ENCODE measurements around the gene JAG2. TPM values are rescaled to one million over a fixed set of nuclear protein-coding genes. Genes with fewer than 3 reads are reported as not detected.

JAG2 gene
- total RNA-seq = 52.0 TPM in 2 replicates

DNA sequence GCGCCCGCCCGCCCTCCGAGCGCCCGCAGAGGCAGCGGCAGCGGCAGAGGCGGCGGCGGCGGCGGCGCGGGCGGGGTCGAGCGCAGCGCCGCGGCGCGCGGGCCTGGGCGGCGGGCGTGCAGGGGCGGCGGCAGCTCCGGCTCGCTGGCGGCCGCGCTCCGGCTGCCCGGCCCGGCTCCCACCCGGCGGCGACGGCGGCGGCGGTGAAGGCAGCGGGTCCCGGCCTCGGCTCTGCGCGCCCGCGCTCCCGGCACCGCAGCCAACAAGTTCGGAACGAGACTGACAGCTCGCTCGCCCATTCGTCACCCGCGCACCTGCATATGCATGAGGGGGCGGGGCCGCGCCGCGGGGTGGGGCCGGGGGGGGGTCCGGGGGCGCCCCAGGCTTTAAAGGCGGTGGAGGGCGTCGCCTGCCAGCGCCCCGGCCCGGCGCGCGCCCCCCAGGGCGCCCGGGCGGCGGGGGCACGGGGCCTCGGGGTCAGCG lies at the start of gene JAG2:
Gene JAG2, minus strand, starts transcription at position 281 of the 483 bp plus-strand sequence. CDS start 356 bp downstream, outside the sequence.

DNA sequence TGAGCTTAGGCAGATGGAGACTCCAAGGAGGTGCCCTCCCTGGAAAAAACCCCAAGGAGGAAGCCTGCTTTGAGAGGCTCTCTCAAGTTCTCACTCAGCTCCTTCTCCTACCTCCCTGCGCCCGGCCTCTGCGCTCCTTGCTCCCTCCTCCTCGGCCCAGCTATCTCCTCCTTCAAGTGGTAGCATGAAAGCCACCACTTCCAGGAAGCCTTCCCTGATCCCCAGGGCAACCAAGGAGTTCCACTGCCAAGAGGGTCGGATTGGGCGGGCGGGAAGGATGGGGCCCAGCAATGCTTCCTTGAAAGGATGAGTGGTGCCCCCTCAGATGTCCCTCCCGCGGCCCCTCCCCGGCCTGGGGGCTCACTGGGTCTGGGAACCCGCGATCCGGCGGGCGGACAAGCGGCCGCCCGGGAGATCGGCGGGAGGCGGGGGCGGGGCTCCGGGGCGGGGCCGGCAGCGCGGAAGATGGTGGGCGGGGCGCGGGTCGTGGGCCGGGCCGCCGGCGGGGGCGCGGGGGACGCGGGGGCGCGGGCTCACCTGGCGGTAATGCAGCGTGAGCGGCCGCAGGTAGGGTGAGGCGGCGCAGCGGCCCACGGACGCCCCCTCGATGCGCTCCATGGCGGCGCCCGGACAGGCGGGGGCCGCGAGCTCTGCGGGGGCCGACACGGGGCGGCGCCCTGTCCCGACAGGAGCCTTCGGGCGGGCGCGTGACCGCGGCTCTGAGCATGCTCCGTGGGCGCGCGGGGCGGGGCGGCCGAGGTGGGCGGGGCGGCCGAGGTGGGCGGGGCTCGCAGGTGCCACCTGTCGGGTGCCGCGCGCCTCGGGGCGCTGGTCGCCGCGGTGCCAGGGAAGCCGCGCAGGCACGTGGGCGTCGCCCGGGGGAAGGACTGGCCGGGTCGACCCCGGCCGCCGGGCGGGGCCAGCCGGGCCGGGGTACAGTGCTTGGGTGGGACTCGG lies 12.3 kb upstream of the JAG2 start, which contains the start of gene NUDT14:
Gene NUDT14, minus strand, starts transcription at position 721 of the 957 bp plus-strand sequence. Its CDS starts 103 bp downstream, at position 618.

Other genes starting within 250 kb of the JAG2 start
- gene PLD4, start 243.9 kb downstream of the JAG2 start, total RNA-seq = not detected in 2 replicates
- gene AHNAK2, start 190.4 kb downstream of the JAG2 start, total RNA-seq = 54.2 and 65.5 TPM in 2 replicates
- 2.9 and 3.0 TPM in 2 replicates for gene CLBA1, start 183.0 kb downstream of the JAG2 start, total RNA-seq
- gene CDCA4, start 147.7 kb downstream of the JAG2 start, total RNA-seq = 50.2 and 52.7 TPM in 2 replicates
- gene GPR132, start 103.3 kb downstream of the JAG2 start, total RNA-seq = 0.10 and 0.13 TPM in 2 replicates
- 53.9 and 58.1 TPM in 2 replicates for gene NUDT14, start 12.5 kb upstream of the JAG2 start, total RNA-seq
- 82.2 and 88.0 TPM in 2 replicates for gene BTBD6, start 79.8 kb upstream of the JAG2 start, total RNA-seq
- gene BRF1, start 132.2 kb upstream of the JAG2 start, total RNA-seq = 28.6 and 37.2 TPM in 2 replicates
- 53.4 and 61.7 TPM in 2 replicates for gene PACS2, start 146.0 kb upstream of the JAG2 start, total RNA-seq
- gene TEX22, start 229.8 kb upstream of the JAG2 start, total RNA-seq = not detected in 2 replicates